Measurements from ENCODE around the gene RBMS1. TPM values are rescaled to one million over a fixed set of nuclear protein-coding genes. Genes with fewer than 3 reads are reported as not detected.

Gene RBMS1
- total RNA-seq, 2 donors from 2014 or later, result 18.8 to 22.8 TPM

GRCh38 chr2:160408959-160409291, 84.7 kb downstream of the RBMS1 start:
- H3K4me3 ChIP-seq, result no peak overlapping the region
- peak overlapping the region in 1 of 2 donors; percentile 85 for H3K27ac ChIP-seq
- no peaks in the 10 kb centered on the region for H3K9me3 ChIP-seq
- 74% methylated on average over 2 of the region's 2 CpGs for WGBS
- intact Hi-C loops (cut with DNase I), result loop anchor here (5.0 kb wide), 2 partner anchors 83 to 137 kb away; partner anchors contain the start of gene RBMS1
- no peaks in the 10 kb centered on the region for H3K4me1 ChIP-seq (replicated peaks)
- TF ChIP-seq CTCF (IDR thresholded peaks at IDR 0.05), result no peak
- no peak for TF ChIP-seq POLR2A (IDR thresholded peaks at IDR 0.05)
- TF ChIP-seq POLR2AphosphoS5 (IDR thresholded peaks at IDR 0.05), result no peak
- H3K36me3 ChIP-seq, result no peaks in the 10 kb centered on the region
- DNase-seq (ENCODE audit: low spot score), result no peak
- no peaks in the 10 kb centered on the region for H3K27me3 ChIP-seq (replicated peaks; ENCODE audit: insufficient read depth)

- H3K9me3 ChIP-seq, result no peaks in the 10 kb centered on the region
- no peak for TF ChIP-seq POLR2AphosphoS5 (IDR thresholded peaks at IDR 0.05)
- TF ChIP-seq POLR2A (IDR thresholded peaks at IDR 0.05), result no peak
- no peak for TF ChIP-seq CTCF (IDR thresholded peaks at IDR 0.05)
- H3K4me3 ChIP-seq, result peak overlapping the region; percentile 84 to 87
- intact Hi-C loops (cut with DNase I), result loop anchor here (5.0 kb wide), 2 partner anchors 84 to 136 kb away; partner anchors contain the start of gene RBMS1
- H3K4me1 ChIP-seq (replicated peaks), result no peaks in the 10 kb centered on the region
- 35% methylated on average over 34 of the region's 34 CpGs for WGBS
- no peaks in the 10 kb centered on the region for H3K36me3 ChIP-seq
- no peaks in the 10 kb centered on the region for H3K27me3 ChIP-seq (replicated peaks; ENCODE audit: insufficient read depth)
- H3K27ac ChIP-seq, result peak overlapping the region; percentile 59 to 85
- no peak for DNase-seq (ENCODE audit: low spot score)
These were observed 85.2 kb downstream of the RBMS1 start for GRCh38 chr2:160408173-160408958.

- H3K4me1 ChIP-seq (replicated peaks), result no peaks in the 10 kb centered on the region
- WGBS, result under 1% methylated on average over 55 of the region's 120 CpGs
- no peaks in the 10 kb centered on the region for H3K9me3 ChIP-seq
- TF ChIP-seq CTCF (IDR thresholded peaks at IDR 0.05) (peak in 2 of 4 experiments; percentile 27 to 39), POLR2AphosphoS5 (IDR thresholded peaks at IDR 0.05) (no peak), POLR2A (IDR thresholded peaks at IDR 0.05) (peak; percentile 61)
- no peaks in the 10 kb centered on the region for H3K27me3 ChIP-seq (replicated peaks; ENCODE audit: insufficient read depth)
- intact Hi-C loops (cut with DNase I), result loop anchor here (5.0 kb wide), 2 partner anchors 85 to 135 kb away; partner anchors contain the start of gene RBMS1
- H3K4me3 ChIP-seq, result peak overlapping the region; percentile 84 to 87
- H3K36me3 ChIP-seq, result no peaks in the 10 kb centered on the region
- peak overlapping the region; percentile 83 to 85 for H3K27ac ChIP-seq
- DNase-seq (ENCODE audit: low spot score), result peak; percentile 43
These were observed 86.0 kb downstream of the RBMS1 start for GRCh38 chr2:160407393-160408172.

- no peaks in the 10 kb centered on the region for H3K36me3 ChIP-seq
- H3K27me3 ChIP-seq (replicated peaks; ENCODE audit: insufficient read depth), result no peaks in the 10 kb centered on the region
- H3K4me3 ChIP-seq, result peak overlapping the region; percentile 84 to 87
- TF ChIP-seq POLR2AphosphoS5 (IDR thresholded peaks at IDR 0.05) (peak; percentile 21), POLR2A (IDR thresholded peaks at IDR 0.05) (no peak)
- no peaks in the 10 kb centered on the region for H3K4me1 ChIP-seq (replicated peaks)
- peak; percentile 52 for DNase-seq (ENCODE audit: low spot score)
- peak overlapping the region; percentile 83 to 85 for H3K27ac ChIP-seq
- no peaks in the 10 kb centered on the region for H3K9me3 ChIP-seq
- intact Hi-C loops (cut with DNase I), result loop anchor here (5.0 kb wide), 2 partner anchors 86 to 134 kb away; partner anchors contain the start of gene RBMS1
- WGBS, result 1% methylated on average over 38 of the region's 39 CpGs
These were observed 86.8 kb downstream of the RBMS1 start for GRCh38 chr2:160406591-160407392.
